HCT116 (cell line): ENCODE results near the gene MRPS17. TPM values are rescaled to one million over a fixed set of nuclear protein-coding genes. Genes with fewer than 3 reads are reported as not detected.

ENCODE experiments used
- ATAC-seq: fragments of 200-7000 bp; cut with Tn5 transposase; 2 replicates; pipeline ENCODE4 v1.9.1; 2020; ENCODE audit warnings: mild to moderate bottlenecking, moderate library complexity
- BruUV-seq: library from RNA; stranded (reverse); fragments of 400-500 nt; replicated peaks from 2 replicates; lab custom pipeline; 2021; lab: Mats Ljungman, UMichigan
- CTCF ChIA-PET: fragments of 300-600 bp; sonication (Branson Sonifier 250); formaldehyde crosslinking; loops from one replicate; lab custom pipeline; 2021; ENCODE audit warnings: antibody characterized with exemption; lab: Charles Lee
- POLR2A ChIA-PET: fragments of 300-600, 350-600 bp; sonication (Branson Sonifier 250); formaldehyde crosslinking; loops from one replicate; lab custom pipeline; 2021; ENCODE audit warnings: antibody characterized with exemption; lab: Charles Lee
- RAD21 ChIA-PET, 2 experiments: fragments of 300-600 bp; sonication (Branson Sonifier 250); formaldehyde crosslinking; loops; one replicate each; lab custom pipeline; 2023; ENCODE audit warnings: low total read pairs in 2 of 2; ENCODE audit not compliant: uncharacterized antibody in 2 of 2, unreplicated experiment in 2 of 2, low non-redundant PET in 1 of 2; lab: Charles Lee
- DNase-seq: peaks from one replicate; pipeline ENCODE4 v3.0.0-alpha.2; 2010; ENCODE audit warnings: low read depth, low spot score
- H2AFZ ChIP-seq: fragments of 200-600 bp; shearing (Covaris generic), sonication (generic); 2 replicates; pipeline ENCODE4 v1.6.1; 2017; ENCODE audit warnings: low read depth, mixed run types, mixed read lengths, antibody characterized with exemption, low read length; ENCODE audit not compliant: poor library complexity, severe bottlenecking
- H3K27ac ChIP-seq: 2 replicates; pipeline ENCODE4 v1.5.1; 2012; ENCODE audit warnings: low read depth, low read length
- H3K27me3 ChIP-seq: fragments of 200-600 bp; sonication (generic); 2 replicates; pipeline ENCODE4 v1.6.1; 2016; ENCODE audit warnings: mixed run types, low read length, mixed read lengths; ENCODE audit not compliant: insufficient read depth
- H3K36me3 ChIP-seq, 2 experiments: fragments of 200-500 bp in 1 of 2; fragments of 200-600 bp in 1 of 2; sonication (Bioruptor generic) in 1 of 2; sonication (generic) in 1 of 2; 2 replicates each; pipeline versions ENCODE4 v1.5.1 to v1.6.1; 2014 to 2016; ENCODE audit warnings: low read length in 2 of 2, inconsistent platforms in 1 of 2, mixed read lengths in 1 of 2, mixed run types in 1 of 2; ENCODE audit not compliant: insufficient read depth in 2 of 2, control insufficient read depth in 1 of 2
- H3K4me1 ChIP-seq, 2 experiments: fragments of 200-600 bp in 1 of 2; sonication (generic) in 1 of 2; 2 replicates each; pipeline versions ENCODE4 v1.5.1 to v1.6.1; 2012 to 2017; ENCODE audit warnings: low read length in 2 of 2, inconsistent platforms in 1 of 2, mild to moderate bottlenecking in 1 of 2, mixed read lengths in 1 of 2, mixed run types in 1 of 2, moderate library complexity in 1 of 2; ENCODE audit not compliant: insufficient read depth in 2 of 2, control insufficient read depth in 1 of 2
- H3K4me2 ChIP-seq: fragments of 200-600 bp; sonication (generic); 2 replicates; pipeline ENCODE4 v1.6.1; 2017; ENCODE audit warnings: mixed run types, low read length, mixed read lengths
- H3K4me3 ChIP-seq, 2 experiments: fragments of 200-600 bp in 1 of 2; sonication (generic) in 1 of 2; replicated peaks in 1 of 2; 2 replicates each; pipeline ENCODE4 v1.5.1; 2011 to 2016; ENCODE audit warnings: low read length in 2 of 2, control low read depth in 1 of 2, low read depth in 1 of 2, mild to moderate bottlenecking in 1 of 2, mixed read lengths in 1 of 2, mixed run types in 1 of 2
- H3K79me2 ChIP-seq: fragments of 200-600 bp; sonication (generic); 2 replicates; pipeline ENCODE4 v1.6.1; 2017; ENCODE audit warnings: mild to moderate bottlenecking, mixed run types, low read length, moderate library complexity, mixed read lengths; ENCODE audit not compliant: insufficient read depth
- H3K9ac ChIP-seq: fragments of 200-600 bp; sonication (generic); 2 replicates; pipeline ENCODE4 v1.6.1; 2016; ENCODE audit warnings: low read length, mixed read lengths
- H3K9me2 ChIP-seq: fragments of 200-600 bp; sonication (generic), shearing (Covaris generic); 2 replicates; pipeline ENCODE4 v1.6.1; 2017; ENCODE audit warnings: mixed run types, mild to moderate bottlenecking, moderate library complexity; ENCODE audit not compliant: insufficient read depth
- H3K9me3 ChIP-seq, 2 experiments: fragments of 200-500 bp in 1 of 2; fragments of 200-600 bp in 1 of 2; sonication (Bioruptor generic) in 1 of 2; sonication (generic) in 1 of 2; 2 replicates each; pipeline ENCODE4 v1.6.1; 2014 to 2017; ENCODE audit warnings: low read length in 2 of 2, mixed read lengths in 2 of 2, inconsistent platforms in 1 of 2, low read depth in 1 of 2, mild to moderate bottlenecking in 1 of 2, mixed run types in 1 of 2, moderate library complexity in 1 of 2; ENCODE audit not compliant: control insufficient read depth in 1 of 2, insufficient read depth in 1 of 2
- H4K20me1 ChIP-seq: fragments of 200-600 bp; sonication (generic), shearing (Covaris generic); 2 replicates; pipeline ENCODE4 v1.6.1; 2017; ENCODE audit warnings: mixed run types, mild to moderate bottlenecking, moderate library complexity; ENCODE audit not compliant: insufficient read depth
- CBX3 ChIP-seq: IDR thresholded peaks from 2 replicates; pipeline ENCODE4 v1.6.1; 2012; ENCODE audit warnings: low read depth
- EGR1 ChIP-seq: IDR thresholded peaks from 2 replicates; pipeline ENCODE4 v1.6.1; 2012; ENCODE audit warnings: low read depth
- ELF1 ChIP-seq: IDR thresholded peaks from 2 replicates; pipeline ENCODE4 v1.6.1; 2012; ENCODE audit warnings: low read depth, borderline replicate concordance
- EZH2 ChIP-seq: fragments of 200-600 bp; sonication (generic); IDR thresholded peaks from 2 replicates; pipeline ENCODE4 v1.6.1; 2017; ENCODE audit warnings: antibody characterized with exemption, mixed run types
- EZH2phosphoT487 ChIP-seq: fragments of 200-600 bp; IDR thresholded peaks from 2 replicates; pipeline ENCODE4 v1.6.1; 2018; ENCODE audit warnings: antibody characterized with exemption, borderline replicate concordance
- FOSL1 ChIP-seq: IDR thresholded peaks from 2 replicates; pipeline ENCODE4 v1.6.1; 2012; ENCODE audit warnings: low read depth
- JUND ChIP-seq: IDR thresholded peaks from 2 replicates; pipeline ENCODE4 v1.6.1; 2012
- POLR2AphosphoS5 ChIP-seq: IDR thresholded peaks from 2 replicates; pipeline ENCODE4 v1.6.1; 2011; ENCODE audit warnings: mild to moderate bottlenecking, low read depth, low read length, moderate library complexity
- RAD21 ChIP-seq: IDR thresholded peaks from 2 replicates; pipeline ENCODE4 v1.6.1; 2012; ENCODE audit warnings: low read depth, mild to moderate bottlenecking
- SIN3A ChIP-seq: IDR thresholded peaks from 2 replicates; pipeline ENCODE4 v1.6.1; 2012; ENCODE audit warnings: low read depth
- SP1 ChIP-seq: IDR thresholded peaks from 2 replicates; pipeline ENCODE4 v1.6.1; 2012; ENCODE audit warnings: low read depth
- SRF ChIP-seq: IDR thresholded peaks from 2 replicates; pipeline ENCODE4 v1.6.1; 2012; ENCODE audit warnings: low read depth
- TCF7L2 ChIP-seq: IDR thresholded peaks from 2 replicates; pipeline ENCODE4 v1.7.0; 2011; ENCODE audit warnings: borderline replicate concordance, inconsistent platforms; ENCODE audit not compliant: insufficient read depth, insufficient read length; ENCODE audit errors: extremely low read depth
- ZFX ChIP-seq: fragments of 450-650 bp; IDR thresholded peaks from 2 replicates; pipeline ENCODE4 v1.6.1; 2017
- intact Hi-C: fragments of 100-400 bp; cut with micrococcal nuclease; formaldehyde crosslinking; loops from 2 replicates; pipeline ENCODE4 v1.10.0; 2022
- total RNA-seq: library from RNA; stranded (reverse); gene quantifications from one replicate; pipeline ENCODE4 v1.2.1, GENCODE V29; 2021; ENCODE audit not compliant: unreplicated experiment
- TF ChIP-seq, protein P1 (sequence below): IDR thresholded peaks from 2 replicates; pipeline ENCODE4 v1.6.1; 2011; ENCODE audit warnings: mild to moderate bottlenecking, low read length, moderate library complexity; ENCODE audit not compliant: insufficient replicate concordance; ENCODE audit errors: extremely low read depth
- TF ChIP-seq, protein P2 (sequence below): IDR thresholded peaks from 2 replicates; pipeline ENCODE4 v1.6.1; 2012
- TF ChIP-seq, protein P3 (sequence below): IDR thresholded peaks from 2 replicates; pipeline ENCODE4 v1.6.1; 2012; ENCODE audit warnings: low read depth
- TF ChIP-seq, protein P4 (sequence below): IDR thresholded peaks from 2 replicates; pipeline ENCODE4 v1.6.1; 2012

MRPS17 gene
- total RNA-seq, 1 experiment from 2014 or later, result 27.5 TPM

DNA sequence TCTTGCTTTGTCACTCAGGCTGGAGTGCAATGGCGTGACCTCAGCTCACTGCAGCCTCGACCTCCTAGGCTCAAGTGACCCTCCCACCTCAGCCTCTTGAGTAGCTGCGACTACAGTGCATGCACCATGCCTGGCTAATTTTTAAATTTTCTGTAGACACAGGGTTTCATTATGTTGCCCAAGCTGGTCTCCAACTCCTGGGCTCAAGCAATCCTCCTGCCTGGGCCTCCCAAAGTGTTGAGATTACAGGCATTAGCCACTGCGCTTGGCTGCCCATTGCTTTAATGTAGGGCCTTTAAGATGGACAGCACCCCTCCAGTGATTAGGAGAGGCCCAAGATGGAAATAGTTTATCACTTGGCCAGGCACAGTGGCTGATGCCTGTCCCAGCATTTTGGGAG, 52.1 kb downstream of the MRPS17 start:
- H2AFZ ChIP-seq, result no peak overlapping the region
- H3K27me3 ChIP-seq, result no peaks in the 10 kb centered on the region
- ATAC-seq, result no peak
- H4K20me1 ChIP-seq, result no peaks in the 10 kb centered on the region
- no peaks in the 10 kb centered on the region for H3K9me3 ChIP-seq
- H3K79me2 ChIP-seq, result no peaks in the 10 kb centered on the region
- H3K27ac ChIP-seq, result no peak overlapping the region
- no peak overlapping the region for H3K4me3 ChIP-seq
- BruUV-seq, result no TSS peak
- H3K9me2 ChIP-seq, result no peaks in the 10 kb centered on the region
- no peak overlapping the region for H3K4me2 ChIP-seq
- TF ChIP-seq EGR1, result no peak
- TF ChIP-seq EZH2, result no peak
- TF ChIP-seq FOSL1, result no peak
- no peak for TF ChIP-seq RAD21
- TF ChIP-seq CBX3, result no peak
- TF ChIP-seq, protein P1, sequence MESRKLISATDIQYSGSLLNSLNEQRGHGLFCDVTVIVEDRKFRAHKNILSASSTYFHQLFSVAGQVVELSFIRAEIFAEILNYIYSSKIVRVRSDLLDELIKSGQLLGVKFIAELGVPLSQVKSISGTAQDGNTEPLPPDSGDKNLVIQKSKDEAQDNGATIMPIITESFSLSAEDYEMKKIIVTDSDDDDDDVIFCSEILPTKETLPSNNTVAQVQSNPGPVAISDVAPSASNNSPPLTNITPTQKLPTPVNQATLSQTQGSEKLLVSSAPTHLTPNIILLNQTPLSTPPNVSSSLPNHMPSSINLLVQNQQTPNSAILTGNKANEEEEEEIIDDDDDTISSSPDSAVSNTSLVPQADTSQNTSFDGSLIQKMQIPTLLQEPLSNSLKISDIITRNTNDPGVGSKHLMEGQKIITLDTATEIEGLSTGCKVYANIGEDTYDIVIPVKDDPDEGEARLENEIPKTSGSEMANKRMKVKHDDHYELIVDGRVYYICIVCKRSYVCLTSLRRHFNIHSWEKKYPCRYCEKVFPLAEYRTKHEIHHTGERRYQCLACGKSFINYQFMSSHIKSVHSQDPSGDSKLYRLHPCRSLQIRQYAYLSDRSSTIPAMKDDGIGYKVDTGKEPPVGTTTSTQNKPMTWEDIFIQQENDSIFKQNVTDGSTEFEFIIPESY, result no peak
- TF ChIP-seq, protein P2, sequence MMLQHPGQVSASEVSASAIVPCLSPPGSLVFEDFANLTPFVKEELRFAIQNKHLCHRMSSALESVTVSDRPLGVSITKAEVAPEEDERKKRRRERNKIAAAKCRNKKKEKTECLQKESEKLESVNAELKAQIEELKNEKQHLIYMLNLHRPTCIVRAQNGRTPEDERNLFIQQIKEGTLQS, result no peak
- no peak for TF ChIP-seq SP1
- TF ChIP-seq EZH2phosphoT487, result no peak
- TF ChIP-seq, protein P3, sequence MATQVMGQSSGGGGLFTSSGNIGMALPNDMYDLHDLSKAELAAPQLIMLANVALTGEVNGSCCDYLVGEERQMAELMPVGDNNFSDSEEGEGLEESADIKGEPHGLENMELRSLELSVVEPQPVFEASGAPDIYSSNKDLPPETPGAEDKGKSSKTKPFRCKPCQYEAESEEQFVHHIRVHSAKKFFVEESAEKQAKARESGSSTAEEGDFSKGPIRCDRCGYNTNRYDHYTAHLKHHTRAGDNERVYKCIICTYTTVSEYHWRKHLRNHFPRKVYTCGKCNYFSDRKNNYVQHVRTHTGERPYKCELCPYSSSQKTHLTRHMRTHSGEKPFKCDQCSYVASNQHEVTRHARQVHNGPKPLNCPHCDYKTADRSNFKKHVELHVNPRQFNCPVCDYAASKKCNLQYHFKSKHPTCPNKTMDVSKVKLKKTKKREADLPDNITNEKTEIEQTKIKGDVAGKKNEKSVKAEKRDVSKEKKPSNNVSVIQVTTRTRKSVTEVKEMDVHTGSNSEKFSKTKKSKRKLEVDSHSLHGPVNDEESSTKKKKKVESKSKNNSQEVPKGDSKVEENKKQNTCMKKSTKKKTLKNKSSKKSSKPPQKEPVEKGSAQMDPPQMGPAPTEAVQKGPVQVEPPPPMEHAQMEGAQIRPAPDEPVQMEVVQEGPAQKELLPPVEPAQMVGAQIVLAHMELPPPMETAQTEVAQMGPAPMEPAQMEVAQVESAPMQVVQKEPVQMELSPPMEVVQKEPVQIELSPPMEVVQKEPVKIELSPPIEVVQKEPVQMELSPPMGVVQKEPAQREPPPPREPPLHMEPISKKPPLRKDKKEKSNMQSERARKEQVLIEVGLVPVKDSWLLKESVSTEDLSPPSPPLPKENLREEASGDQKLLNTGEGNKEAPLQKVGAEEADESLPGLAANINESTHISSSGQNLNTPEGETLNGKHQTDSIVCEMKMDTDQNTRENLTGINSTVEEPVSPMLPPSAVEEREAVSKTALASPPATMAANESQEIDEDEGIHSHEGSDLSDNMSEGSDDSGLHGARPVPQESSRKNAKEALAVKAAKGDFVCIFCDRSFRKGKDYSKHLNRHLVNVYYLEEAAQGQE, result no peak
- no peak for TF ChIP-seq JUND
- no peak for TF ChIP-seq SIN3A
- no peak for TF ChIP-seq POLR2AphosphoS5
- TF ChIP-seq, protein P4, sequence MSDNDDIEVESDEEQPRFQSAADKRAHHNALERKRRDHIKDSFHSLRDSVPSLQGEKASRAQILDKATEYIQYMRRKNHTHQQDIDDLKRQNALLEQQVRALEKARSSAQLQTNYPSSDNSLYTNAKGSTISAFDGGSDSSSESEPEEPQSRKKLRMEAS, result no peak
- no peak for TF ChIP-seq TCF7L2
- no peak for TF ChIP-seq ZFX
- no peak for TF ChIP-seq ELF1
- no peak for TF ChIP-seq SRF
- POLR2A ChIA-PET, result no interaction called here
- H3K36me3 ChIP-seq, result no peaks in the 10 kb centered on the region; a peak in 1 of 4 replicates
- DNase-seq, result no peak
- RAD21 ChIA-PET, result no interaction called here
- H3K9ac ChIP-seq, result no peak overlapping the region
- no peaks in the 10 kb centered on the region for H3K4me1 ChIP-seq
- CTCF ChIA-PET, result interaction anchor here (4.4 kb wide), 1 partner anchor 70 kb away, joined by 20 read pairs; no protein-coding TSS in a partner anchor
- intact Hi-C loops, result loop anchor here (5.0 to 10.0 kb wide), 2 partner anchors 89 to 359 kb away; partner anchors contain the start of gene PHKG1
